Measurements from ENCODE around the gene OR7E24. TPM values are rescaled to one million over a fixed set of nuclear protein-coding genes. Genes with fewer than 3 reads are reported as not detected.

OR7E24 gene
- total RNA-seq: not detected in 2 replicates

GRCh38 chr19:9250630-9251029 is at the start of gene OR7E24:
Gene OR7E24, plus strand, starts transcription at chr19:9250930. Its CDS starts 114 bp downstream, at chr19:9251044.

GRCh38 chr19:9219489-9219888 is 31.2 kb upstream of the OR7E24 start, which contains the start of gene OR7D4:
Gene OR7D4, minus strand, starts transcription at chr19:9219589. Its CDS starts 4,752 bp downstream, at chr19:9214837.

Other genes with a start within 250 kb of the OR7E24 start
- gene MUC16, start 240.5 kb upstream of the OR7E24 start, total RNA-seq: under 0.01 TPM in 1 of 2 replicates, not detected in the other
- not detected in 2 replicates for gene OR1M1, start 163.9 kb upstream of the OR7E24 start, total RNA-seq
- gene OR7G2, start 143.5 kb upstream of the OR7E24 start, total RNA-seq: not detected in 2 replicates
- gene OR7G1, start 135.2 kb upstream of the OR7E24 start, total RNA-seq: not detected in 2 replicates
- not detected in 2 replicates for gene OR7G3, start 124.0 kb upstream of the OR7E24 start, total RNA-seq
- gene ZNF317, start 110.5 kb upstream of the OR7E24 start, total RNA-seq: 20.3 and 24.1 TPM in 2 replicates
- gene OR7D2, start 72.0 kb upstream of the OR7E24 start, total RNA-seq: not detected in 2 replicates
- not detected in 2 replicates for gene OR7D4, start 31.3 kb upstream of the OR7E24 start, total RNA-seq
- 9.2 and 16.2 TPM in 2 replicates for gene ZNF699, start 58.9 kb downstream of the OR7E24 start, total RNA-seq
- 8.5 and 10.0 TPM in 2 replicates for gene ZNF559, start 73.2 kb downstream of the OR7E24 start, total RNA-seq
- gene ZNF177, start 112.1 kb downstream of the OR7E24 start, total RNA-seq: 0.43 and 0.88 TPM in 2 replicates
- 5.3 and 12.9 TPM in 2 replicates for gene ZNF266, start 184.6 kb downstream of the OR7E24 start, total RNA-seq
- gene ZNF560, start 247.7 kb downstream of the OR7E24 start, total RNA-seq: 2.8 and 4.4 TPM in 2 replicates